K562 (cell line): ENCODE data around the gene SERTAD1. TPM values are rescaled to one million over a fixed set of nuclear protein-coding genes. Genes with fewer than 3 reads are reported as not detected.

Experiments
- ARNT ChIP-seq, 2 experiments: fragments of 450-650 bp; IDR thresholded peaks; 2 replicates each; pipeline ENCODE4 v1.6.1; 2016; ENCODE audit warnings: mild to moderate bottlenecking in 1 of 2
- ETS1 ChIP-seq: conservative IDR thresholded peaks from 2 replicates; pipeline ENCODE4 v1.6.1; 2011; ENCODE audit warnings: low read depth, mild to moderate bottlenecking, low read length; ENCODE audit not compliant: control insufficient read depth
- ETV5 ChIP-seq: sonication (generic); formaldehyde crosslinking; IDR thresholded peaks from 2 replicates; pipeline ENCODE4 v1.4.0; 2020; ENCODE audit warnings: low read depth, mild to moderate bottlenecking, missing genetic modification reagents
- GMEB1 ChIP-seq: fragments of 250-450 bp; sonication (Bioruptor Pico); IDR thresholded peaks from 2 replicates; pipeline ENCODE4 v1.4.0; 2020; ENCODE audit warnings: mild to moderate bottlenecking
- HCFC1 ChIP-seq: IDR thresholded peaks from 2 replicates; pipeline ENCODE4 v1.6.1; 2012; ENCODE audit warnings: low read depth, low read length, improper control_type of control experiment
- HIVEP1 ChIP-seq: fragments of 250-450 bp; sonication (Bioruptor Pico); IDR thresholded peaks from 2 replicates; pipeline ENCODE4 v1.4.0; 2020; ENCODE audit warnings: mild to moderate bottlenecking
- HNRNPK ChIP-seq: fragments of 200-400 bp; formaldehyde crosslinking; IDR thresholded peaks from one replicate; pipeline ENCODE4 v1.6.1; 2018; ENCODE audit warnings: mild to moderate bottlenecking, low read depth, low read length; ENCODE audit not compliant: poor library complexity, severe bottlenecking
- L3MBTL2 ChIP-seq: fragments of 450-650 bp; IDR thresholded peaks from 2 replicates; pipeline ENCODE4 v1.6.1; 2016; ENCODE audit warnings: mild to moderate bottlenecking, moderate library complexity
- NCOR1 ChIP-seq: fragments of 450-650 bp; IDR thresholded peaks from 2 replicates; pipeline ENCODE4 v1.6.1; 2016; ENCODE audit warnings: mild to moderate bottlenecking, moderate library complexity
- PREB ChIP-seq: sonication (generic); formaldehyde crosslinking; IDR thresholded peaks from 2 replicates; pipeline ENCODE4 v1.8.1; 2023; ENCODE audit warnings: mild to moderate bottlenecking, missing genetic modification reagents
- SMAD4 ChIP-seq: fragments of 250-450 bp; sonication (Bioruptor Pico); conservative IDR thresholded peaks from 2 replicates; pipeline ENCODE4 v1.8.0; 2021; ENCODE audit warnings: inconsistent platforms, mild to moderate bottlenecking, moderate library complexity
- UBTF ChIP-seq, 2 experiments: IDR thresholded peaks; 2 replicates each; pipeline ENCODE4 v1.6.1; 2012; ENCODE audit warnings: improper control_type of control experiment in 2 of 2, low read depth in 2 of 2, low read length in 2 of 2, borderline replicate concordance in 1 of 2
- ZBTB49 ChIP-seq: sonication (generic); formaldehyde crosslinking; IDR thresholded peaks from 2 replicates; pipeline ENCODE4 v1.8.0; 2022; ENCODE audit warnings: missing genetic modification reagents, mild to moderate bottlenecking, borderline replicate concordance
- ZFP91 ChIP-seq: sonication (generic); formaldehyde crosslinking; IDR thresholded peaks from 2 replicates; pipeline ENCODE4 v1.8.0; 2022; ENCODE audit warnings: mild to moderate bottlenecking, missing genetic modification reagents
- ZNF224 ChIP-seq: sonication (generic); formaldehyde crosslinking; IDR thresholded peaks from 2 replicates; pipeline ENCODE4 v1.8.0; 2022; ENCODE audit warnings: mild to moderate bottlenecking, missing genetic modification reagents
- ZNF79 ChIP-seq: fragments of 250-450 bp; sonication (Bioruptor Pico); IDR thresholded peaks from 2 replicates; pipeline ENCODE4 v1.4.0; 2020; ENCODE audit warnings: low read depth, mild to moderate bottlenecking, moderate library complexity
- polyA plus RNA-seq, 8 experiments: library from polyadenylated mRNA; depleted of rRNA in 4 of 8; stranded (reverse) in 5 of 8; unstranded in 3 of 8; fragments of >200 nt; fragmentation: Nextera tagmentation in 2 of 8; fragmentation: Illumina TruSeq in 1 of 8; extraction: Ambion mirVana in 2 of 8; extraction: Trizol in 1 of 8; gene quantifications; 2 replicates each; pipeline versions ENCODE4 v1.2.1 to v1.2.3, GENCODE V29; 2011 to 2014; ENCODE audit warnings: inconsistent platforms in 1 of 8, missing spikeins in 1 of 8
- total RNA-seq, 7 experiments: library from RNA; depleted of rRNA in 6 of 7; stranded (reverse); fragments of >200 nt in 6 of 7; fragmentation: Illumina TruSeq in 2 of 7; extraction: Trizol in 2 of 7; gene quantifications; 2 replicates each; pipeline versions ENCODE4 v1.2.1 to v1.2.3, GENCODE V29; 2011 to 2021; ENCODE audit warnings: low replicate concordance in 1 of 7

Gene SERTAD1
- total and polyA plus RNA-seq, 9 of the 15 experiments (the other 6 are each of a cell fraction or from before 2014, with no cell fraction given) = 0.15 to 8.7 (median 4.9) TPM

GRCh38 chr19:40425450-40426287 lies at the start of gene SERTAD1 (continued):
- TF ChIP-seq ZBTB49 (CRISPR knock-in tag) (no peak), SMAD4 (CRISPR knock-in tag) (peak; percentile 90), L3MBTL2 (no peak), NCOR1 (peak; percentile 45), UBTF (IDR thresholded peaks at IDR 0.05; ENCODE audit: borderline replicate concordance in 1 of 2, low read depth in 2 of 2, low read length in 2 of 2) (peak in 1 of 2 experiments; percentile 80; a peak in 2 of 4 replicates), HCFC1 (no peak), GMEB1 (CRISPR knock-in tag) (peak; percentile 46), ETS1 (peak; percentile 61), HIVEP1 (CRISPR knock-in tag) (no peak), HNRNPK (no peak), ZFP91 (CRISPR knock-in tag) (no peak), ZNF79 (CRISPR knock-in tag) (no peak), ZNF224 (CRISPR knock-in tag) (0 out of 2 replicates have a peak, but pooled peaks have one; percentile 15), ETV5 (peak; percentile 92), PREB (CRISPR knock-in tag) (no peak), ARNT (IDR thresholded peaks at IDR 0.05) (no peak)
